HEK293 (cell line): Measurements from ENCODE around the gene RABEP2.
A peak's percentile ranks its signal among the peaks of the same experiment; 100 is the strongest.

ENCODE experiments used
- GLIS2 ChIP-seq: fragments of 450-650 bp; formaldehyde crosslinking; IDR thresholded peaks from 2 replicates; pipeline ENCODE4 v1.5.1; 2016; ENCODE audit warnings: missing biosample characterization, missing genetic modification characterization
- KLF10 ChIP-seq: fragments of 450-650 bp; IDR thresholded peaks from 2 replicates; pipeline ENCODE4 v1.5.1; 2018; ENCODE audit warnings: missing biosample characterization, mild to moderate bottlenecking, missing genetic modification characterization
- KLF17 ChIP-seq: fragments of 450-650 bp; formaldehyde crosslinking; IDR thresholded peaks from 2 replicates; pipeline ENCODE4 v1.5.1; 2016; ENCODE audit warnings: missing biosample characterization, missing genetic modification characterization
- KLF8 ChIP-seq: fragments of 450-650 bp; formaldehyde crosslinking; IDR thresholded peaks from 2 replicates; pipeline ENCODE4 v1.5.1; 2016; ENCODE audit warnings: missing biosample characterization, missing genetic modification characterization
- PRDM1 ChIP-seq: fragments of 450-650 bp; formaldehyde crosslinking; IDR thresholded peaks from 2 replicates; pipeline ENCODE4; 2016; ENCODE audit warnings: missing biosample characterization, missing genetic modification characterization
- SCRT2 ChIP-seq: fragments of 450-650 bp; formaldehyde crosslinking; IDR thresholded peaks from 2 replicates; pipeline ENCODE4 v1.5.1; 2016; ENCODE audit warnings: missing biosample characterization, missing genetic modification characterization
- SETDB1 ChIP-seq: IDR thresholded peaks from one replicate; pipeline ENCODE4 v1.6.1; 2017; ENCODE audit warnings: mild to moderate bottlenecking, low read length, moderate library complexity, mixed read lengths; ENCODE audit not compliant: insufficient read length
- TCF7L2 ChIP-seq: IDR thresholded peaks from 2 replicates; pipeline ENCODE4 v1.6.1; 2011; ENCODE audit warnings: low read depth, mild to moderate bottlenecking, inconsistent platforms, low read length, moderate library complexity, borderline replicate concordance
- YY1 ChIP-seq: fragments of 450-650 bp; formaldehyde crosslinking; IDR thresholded peaks from 2 replicates; pipeline ENCODE4 v1.5.1; 2018; ENCODE audit warnings: missing biosample characterization, missing genetic modification characterization
- ZBTB11 ChIP-seq: fragments of 450-650 bp; formaldehyde crosslinking; conservative IDR thresholded peaks from 2 replicates; pipeline ENCODE4 v1.5.1; 2016; ENCODE audit warnings: low read depth, missing biosample characterization, missing genetic modification characterization
- ZBTB8A ChIP-seq: fragments of 450-650 bp; formaldehyde crosslinking; IDR thresholded peaks from 2 replicates; pipeline ENCODE4 v1.5.1; 2016; ENCODE audit warnings: missing biosample characterization, missing genetic modification characterization
- ZFHX2 ChIP-seq: fragments of 450-650 bp; formaldehyde crosslinking; conservative IDR thresholded peaks from 2 replicates; pipeline ENCODE4 v1.5.1; 2016; ENCODE audit warnings: missing biosample characterization, missing genetic modification characterization
- ZNF132 ChIP-seq: fragments of 450-650 bp; formaldehyde crosslinking; IDR thresholded peaks from 2 replicates; pipeline ENCODE4 v1.5.1; 2017; ENCODE audit warnings: missing biosample characterization, missing genetic modification characterization, borderline replicate concordance
- ZNF133 ChIP-seq: fragments of 450-650 bp; formaldehyde crosslinking; IDR thresholded peaks from 2 replicates; pipeline ENCODE4 v1.5.1; 2016; ENCODE audit warnings: missing biosample characterization, missing genetic modification characterization
- ZNF18 ChIP-seq: fragments of 450-650 bp; formaldehyde crosslinking; IDR thresholded peaks from 2 replicates; pipeline ENCODE4 v1.5.1; 2016; ENCODE audit warnings: missing biosample characterization, missing genetic modification characterization
- ZNF23 ChIP-seq: fragments of 450-650 bp; formaldehyde crosslinking; IDR thresholded peaks from 2 replicates; pipeline ENCODE4 v1.5.1; 2016; ENCODE audit warnings: missing biosample characterization, missing genetic modification characterization, borderline replicate concordance
- ZNF26 ChIP-seq: fragments of 450-650 bp; formaldehyde crosslinking; IDR thresholded peaks from 2 replicates; pipeline ENCODE4 v1.5.1; 2016; ENCODE audit warnings: missing biosample characterization, missing genetic modification characterization
- ZNF341 ChIP-seq: fragments of 450-650 bp; formaldehyde crosslinking; IDR thresholded peaks from 2 replicates; pipeline ENCODE4; 2016; ENCODE audit warnings: low read depth, missing biosample characterization, missing genetic modification characterization
- ZNF513 ChIP-seq: fragments of 450-650 bp; IDR thresholded peaks from 2 replicates; pipeline ENCODE4 v1.5.1; 2018; ENCODE audit warnings: missing biosample characterization, missing genetic modification characterization
- ZNF610 ChIP-seq: fragments of 450-650 bp; formaldehyde crosslinking; IDR thresholded peaks from 2 replicates; pipeline ENCODE4 v1.5.1; 2016; ENCODE audit warnings: missing biosample characterization, missing genetic modification characterization, borderline replicate concordance
- TF ChIP-seq, protein P1 (sequence below): fragments of 450-650 bp; formaldehyde crosslinking; IDR thresholded peaks from 2 replicates; pipeline ENCODE4 v1.5.1; 2017; ENCODE audit warnings: missing biosample characterization, missing genetic modification characterization
- TF ChIP-seq, protein P2 (sequence below): fragments of 450-650 bp; formaldehyde crosslinking; IDR thresholded peaks from 2 replicates; pipeline ENCODE4 v1.5.1; 2017; ENCODE audit warnings: missing biosample characterization, missing genetic modification characterization
- TF ChIP-seq, protein P3 (sequence below): fragments of 450-650 bp; formaldehyde crosslinking; IDR thresholded peaks from 2 replicates; pipeline ENCODE4 v1.5.1; 2016; ENCODE audit warnings: missing biosample characterization, missing genetic modification characterization

The RABEP2 gene

DNA sequence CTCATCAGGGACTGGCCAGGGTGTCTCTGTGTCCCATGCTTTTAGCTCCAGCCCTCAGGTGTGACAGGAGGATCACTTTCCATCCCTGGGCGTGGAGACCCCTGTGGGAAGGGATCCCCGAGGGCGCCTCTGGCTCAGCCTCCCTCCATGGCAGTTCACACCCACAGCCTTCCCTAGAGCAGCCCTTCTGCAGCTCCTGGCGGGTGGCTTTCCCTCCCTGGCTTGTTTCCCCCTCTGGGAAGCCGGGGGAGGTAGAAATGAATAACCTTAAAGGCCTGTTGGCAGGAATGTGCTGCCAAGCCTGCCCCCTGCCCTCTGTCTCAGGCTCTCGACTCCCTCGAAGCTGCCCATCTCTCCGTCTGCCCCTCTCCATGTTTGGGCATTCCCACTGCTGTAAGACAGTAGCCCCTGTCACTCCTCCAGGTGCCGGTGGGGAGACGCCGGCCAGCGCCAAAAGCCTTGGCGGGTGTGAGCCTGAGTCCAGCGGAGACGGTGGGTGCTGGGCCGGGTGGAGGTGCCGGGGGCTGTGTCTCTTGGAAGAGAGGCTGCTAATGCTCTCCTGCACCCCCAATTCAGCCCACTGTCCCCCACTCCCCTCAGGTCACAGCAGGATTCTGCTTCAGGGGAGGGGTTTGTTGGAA lies 48.9 kb downstream of the RABEP2 start (continued):
- no peak for TF ChIP-seq ZNF26 (tag by site-specific recombination)
- TF ChIP-seq KLF8 (tag by site-specific recombination): no peak
- peak; percentile 23; the same call in 1 of the 2 replicates for TF ChIP-seq PRDM1 (tag by site-specific recombination)
- TF ChIP-seq TCF7L2: no peak
- TF ChIP-seq ZNF341 (tag by site-specific recombination): peak; percentile 76
- TF ChIP-seq KLF10 (tag by site-specific recombination): no peak
- peak; percentile 37; the same call in 1 of the 2 replicates for TF ChIP-seq GLIS2
- no peak for TF ChIP-seq ZNF610 (tag by site-specific recombination)
- TF ChIP-seq ZBTB11 (tag by site-specific recombination): no peak
- no peak for TF ChIP-seq ZBTB8A (tag by site-specific recombination)
- no peak for TF ChIP-seq ZNF23 (tag by site-specific recombination)
- TF ChIP-seq ZNF18: peak; percentile 59; the same call in 1 of the 2 replicates
- no peak for TF ChIP-seq ZNF133 (tag by site-specific recombination)
- TF ChIP-seq ZNF513 (tag by site-specific recombination): no peak
- TF ChIP-seq, protein P1, sequence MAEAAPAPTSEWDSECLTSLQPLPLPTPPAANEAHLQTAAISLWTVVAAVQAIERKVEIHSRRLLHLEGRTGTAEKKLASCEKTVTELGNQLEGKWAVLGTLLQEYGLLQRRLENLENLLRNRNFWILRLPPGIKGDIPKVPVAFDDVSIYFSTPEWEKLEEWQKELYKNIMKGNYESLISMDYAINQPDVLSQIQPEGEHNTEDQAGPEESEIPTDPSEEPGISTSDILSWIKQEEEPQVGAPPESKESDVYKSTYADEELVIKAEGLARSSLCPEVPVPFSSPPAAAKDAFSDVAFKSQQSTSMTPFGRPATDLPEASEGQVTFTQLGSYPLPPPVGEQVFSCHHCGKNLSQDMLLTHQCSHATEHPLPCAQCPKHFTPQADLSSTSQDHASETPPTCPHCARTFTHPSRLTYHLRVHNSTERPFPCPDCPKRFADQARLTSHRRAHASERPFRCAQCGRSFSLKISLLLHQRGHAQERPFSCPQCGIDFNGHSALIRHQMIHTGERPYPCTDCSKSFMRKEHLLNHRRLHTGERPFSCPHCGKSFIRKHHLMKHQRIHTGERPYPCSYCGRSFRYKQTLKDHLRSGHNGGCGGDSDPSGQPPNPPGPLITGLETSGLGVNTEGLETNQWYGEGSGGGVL (tag by site-specific recombination): peak; percentile 79
- TF ChIP-seq, protein P2, sequence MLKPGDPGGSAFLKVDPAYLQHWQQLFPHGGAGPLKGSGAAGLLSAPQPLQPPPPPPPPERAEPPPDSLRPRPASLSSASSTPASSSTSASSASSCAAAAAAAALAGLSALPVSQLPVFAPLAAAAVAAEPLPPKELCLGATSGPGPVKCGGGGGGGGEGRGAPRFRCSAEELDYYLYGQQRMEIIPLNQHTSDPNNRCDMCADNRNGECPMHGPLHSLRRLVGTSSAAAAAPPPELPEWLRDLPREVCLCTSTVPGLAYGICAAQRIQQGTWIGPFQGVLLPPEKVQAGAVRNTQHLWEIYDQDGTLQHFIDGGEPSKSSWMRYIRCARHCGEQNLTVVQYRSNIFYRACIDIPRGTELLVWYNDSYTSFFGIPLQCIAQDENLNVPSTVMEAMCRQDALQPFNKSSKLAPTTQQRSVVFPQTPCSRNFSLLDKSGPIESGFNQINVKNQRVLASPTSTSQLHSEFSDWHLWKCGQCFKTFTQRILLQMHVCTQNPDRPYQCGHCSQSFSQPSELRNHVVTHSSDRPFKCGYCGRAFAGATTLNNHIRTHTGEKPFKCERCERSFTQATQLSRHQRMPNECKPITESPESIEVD: no peak
- TF ChIP-seq YY1 (tag by site-specific recombination): no peak
- peak; percentile 24; the same call in 1 of the 2 replicates for TF ChIP-seq KLF17 (tag by site-specific recombination)
- TF ChIP-seq ZFHX2 (tag by site-specific recombination): peak; percentile 75
- TF ChIP-seq, protein P3, sequence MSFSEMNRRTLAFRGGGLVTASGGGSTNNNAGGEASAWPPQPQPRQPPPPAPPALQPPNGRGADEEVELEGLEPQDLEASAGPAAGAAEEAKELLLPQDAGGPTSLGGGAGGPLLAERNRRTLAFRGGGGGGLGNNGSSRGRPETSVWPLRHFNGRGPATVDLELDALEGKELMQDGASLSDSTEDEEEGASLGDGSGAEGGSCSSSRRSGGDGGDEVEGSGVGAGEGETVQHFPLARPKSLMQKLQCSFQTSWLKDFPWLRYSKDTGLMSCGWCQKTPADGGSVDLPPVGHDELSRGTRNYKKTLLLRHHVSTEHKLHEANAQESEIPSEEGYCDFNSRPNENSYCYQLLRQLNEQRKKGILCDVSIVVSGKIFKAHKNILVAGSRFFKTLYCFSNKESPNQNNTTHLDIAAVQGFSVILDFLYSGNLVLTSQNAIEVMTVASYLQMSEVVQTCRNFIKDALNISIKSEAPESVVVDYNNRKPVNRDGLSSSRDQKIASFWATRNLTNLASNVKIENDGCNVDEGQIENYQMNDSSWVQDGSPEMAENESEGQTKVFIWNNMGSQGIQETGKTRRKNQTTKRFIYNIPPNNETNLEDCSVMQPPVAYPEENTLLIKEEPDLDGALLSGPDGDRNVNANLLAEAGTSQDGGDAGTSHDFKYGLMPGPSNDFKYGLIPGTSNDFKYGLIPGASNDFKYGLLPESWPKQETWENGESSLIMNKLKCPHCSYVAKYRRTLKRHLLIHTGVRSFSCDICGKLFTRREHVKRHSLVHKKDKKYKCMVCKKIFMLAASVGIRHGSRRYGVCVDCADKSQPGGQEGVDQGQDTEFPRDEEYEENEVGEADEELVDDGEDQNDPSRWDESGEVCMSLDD (tag by site-specific recombination): no peak
- TF ChIP-seq ZNF132: no peak
- no peak for TF ChIP-seq SETDB1
- TF ChIP-seq SCRT2 (tag by site-specific recombination): 0 out of 2 replicates have a peak, but pooled peaks have one; percentile 4
